HuH-7 (cell line): ENCODE measurements around the gene ZFHX3.

Experiments used
- DNase-seq: peaks from one replicate; pipeline ENCODE4 v3.0.0; 2011; ENCODE audit warnings: low spot score

The ZFHX3 gene

GRCh38 chr16:72977127-72977526 is 70.8 kb downstream of the ZFHX3 start:
- no peak for DNase-seq

DNA sequence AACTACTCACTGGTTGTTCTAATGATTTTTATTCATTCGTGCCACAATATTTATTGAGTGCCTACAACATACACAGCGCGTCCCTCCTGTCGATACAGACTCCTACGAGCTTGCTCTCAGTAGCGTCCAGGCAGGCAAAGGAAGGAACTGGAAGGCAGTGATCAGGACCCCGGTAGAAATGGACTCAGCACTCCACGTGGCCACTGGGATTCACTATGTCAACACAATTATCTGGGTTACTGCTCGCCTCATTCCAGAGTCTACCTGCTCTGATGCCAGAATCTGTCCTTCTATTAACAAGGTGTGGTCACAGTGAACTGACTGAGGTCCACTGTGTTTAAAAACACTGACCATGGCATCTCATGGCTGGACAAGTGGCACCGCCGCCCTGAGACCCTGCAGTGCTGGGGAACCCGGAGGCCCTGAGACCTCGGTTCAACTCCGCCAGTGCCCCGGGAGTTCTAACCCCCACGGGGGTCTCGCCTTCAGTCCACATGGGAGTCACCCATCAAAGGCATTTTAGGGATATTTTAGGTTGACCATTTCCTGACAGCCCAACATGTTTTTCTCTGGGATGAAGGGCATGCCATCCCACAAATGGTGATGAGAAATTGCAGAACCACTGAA is 71.4 kb downstream of the ZFHX3 start:
- no peak for DNase-seq

GRCh38 chr16:72975809-72976437 is 72.0 kb downstream of the ZFHX3 start:
- DNase-seq, result no peak

DNA sequence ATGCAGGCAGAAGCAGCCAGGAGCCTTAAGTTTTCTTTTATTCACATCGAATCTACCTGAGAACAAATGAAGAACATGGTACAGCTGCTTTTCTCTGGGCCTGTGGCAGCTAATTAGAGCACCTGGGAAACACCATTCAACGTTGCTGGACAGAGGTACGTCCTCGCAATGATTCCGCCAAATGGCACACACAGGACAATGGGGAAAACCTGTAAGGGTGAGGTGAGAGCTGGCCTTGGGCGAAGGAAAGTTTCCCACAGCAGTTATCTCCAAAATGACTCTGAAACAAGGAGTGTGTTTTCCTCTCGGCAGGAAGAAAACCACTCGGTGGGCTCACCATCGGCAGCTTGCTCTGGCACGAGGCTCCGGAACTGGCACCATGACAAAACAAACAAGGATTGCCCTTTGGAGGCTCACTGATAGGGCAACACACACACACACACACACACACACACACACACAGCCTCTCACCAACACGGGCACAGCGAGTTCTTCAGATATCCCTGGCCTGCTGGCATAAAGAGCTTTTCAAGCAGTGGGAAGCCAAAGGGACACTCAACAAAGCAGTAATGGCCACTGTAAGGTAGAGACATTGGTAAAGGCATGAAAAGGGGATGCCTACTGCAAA is 73.7 kb downstream of the ZFHX3 start:
- no peak for DNase-seq

DNA sequence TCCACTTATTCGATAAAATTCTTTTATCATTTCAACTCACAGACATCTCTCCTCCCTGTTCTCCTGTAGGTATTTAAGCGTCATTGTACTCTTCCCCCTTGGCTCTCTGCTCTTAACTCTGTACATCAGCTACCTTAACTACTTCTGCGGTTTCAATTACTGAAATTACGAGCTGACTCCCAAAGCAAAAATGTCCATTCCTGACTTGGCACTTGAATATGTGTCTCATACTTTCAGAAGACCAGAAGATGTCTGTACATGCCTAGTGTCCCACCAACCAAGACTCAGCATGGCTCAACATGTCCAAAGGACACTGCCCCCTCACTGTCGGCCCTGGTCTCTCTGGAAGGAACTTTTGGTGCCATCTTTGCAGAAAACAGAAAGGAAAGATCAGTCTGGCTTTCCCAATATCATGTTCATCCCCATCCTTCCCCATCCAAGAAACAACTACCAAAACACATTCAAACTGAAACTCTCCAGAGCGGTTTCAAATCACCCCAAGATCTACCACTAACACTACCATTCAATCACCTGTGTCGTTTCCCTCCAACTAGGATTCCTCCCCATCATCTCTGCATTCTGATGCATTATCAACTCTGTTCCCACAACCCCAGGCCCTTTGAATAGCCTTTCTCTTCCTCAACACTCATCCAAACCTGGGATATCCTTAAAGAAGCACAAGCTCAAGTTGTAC is 74.9 kb downstream of the ZFHX3 start:
- DNase-seq, result no peak

GRCh38 chr16:72971370-72971769 is 76.6 kb downstream of the ZFHX3 start:
- DNase-seq, result no peak

GRCh38 chr16:72970656-72971055 is 77.3 kb downstream of the ZFHX3 start:
- no peak for DNase-seq

DNA sequence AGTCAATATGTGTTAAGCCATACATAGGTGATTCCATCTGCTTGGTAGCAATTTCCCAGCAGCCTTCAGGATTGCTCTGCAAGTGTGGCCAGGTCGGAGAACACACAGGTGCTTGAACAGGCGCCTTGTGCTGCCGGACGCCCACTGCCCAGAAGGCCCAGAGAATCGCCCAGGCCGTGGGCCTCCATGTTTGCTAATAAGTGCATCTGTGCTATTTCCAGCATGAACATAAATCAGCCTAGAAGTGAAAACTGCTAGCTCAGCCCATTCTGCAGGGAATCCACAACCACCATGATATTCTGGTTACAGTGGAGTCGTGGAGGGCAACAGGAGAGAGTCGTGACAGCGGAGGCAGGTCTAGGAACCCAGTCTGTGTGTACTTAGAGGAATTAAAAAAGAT is 78.1 kb downstream of the ZFHX3 start:
- DNase-seq, result no peak

DNA sequence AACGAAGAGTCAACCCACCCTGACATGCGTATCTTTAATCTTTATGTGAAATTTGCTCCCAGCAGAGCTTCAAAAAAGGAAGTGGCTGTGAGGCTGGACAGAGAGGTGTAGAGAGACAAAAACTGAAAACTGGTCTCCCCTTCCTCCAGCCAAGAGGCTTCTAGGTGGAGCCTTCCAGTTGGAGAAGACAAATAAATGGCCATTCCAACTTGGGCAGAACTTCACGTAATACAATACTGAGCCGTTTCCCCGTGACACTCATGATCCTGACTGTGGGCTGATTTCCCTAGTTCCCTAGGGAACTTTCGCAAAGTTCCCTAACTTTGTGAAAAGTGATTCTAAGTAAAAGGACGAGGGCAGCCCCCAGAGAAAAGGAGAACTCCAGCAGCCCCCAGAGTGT is 78.8 kb downstream of the ZFHX3 start:
- DNase-seq, result no peak

- no peak for DNase-seq
Measured at GRCh38 chr16:72967941-72968340, 80.0 kb downstream of the ZFHX3 start.

GRCh38 chr16:72963533-72964315 is 84.2 kb downstream of the ZFHX3 start:
- no peak for DNase-seq

GRCh38 chr16:72962347-72962746 is 85.6 kb downstream of the ZFHX3 start:
- DNase-seq, result no peak

GRCh38 chr16:72961863-72962262 is 86.1 kb downstream of the ZFHX3 start:
- DNase-seq, result no peak

DNA sequence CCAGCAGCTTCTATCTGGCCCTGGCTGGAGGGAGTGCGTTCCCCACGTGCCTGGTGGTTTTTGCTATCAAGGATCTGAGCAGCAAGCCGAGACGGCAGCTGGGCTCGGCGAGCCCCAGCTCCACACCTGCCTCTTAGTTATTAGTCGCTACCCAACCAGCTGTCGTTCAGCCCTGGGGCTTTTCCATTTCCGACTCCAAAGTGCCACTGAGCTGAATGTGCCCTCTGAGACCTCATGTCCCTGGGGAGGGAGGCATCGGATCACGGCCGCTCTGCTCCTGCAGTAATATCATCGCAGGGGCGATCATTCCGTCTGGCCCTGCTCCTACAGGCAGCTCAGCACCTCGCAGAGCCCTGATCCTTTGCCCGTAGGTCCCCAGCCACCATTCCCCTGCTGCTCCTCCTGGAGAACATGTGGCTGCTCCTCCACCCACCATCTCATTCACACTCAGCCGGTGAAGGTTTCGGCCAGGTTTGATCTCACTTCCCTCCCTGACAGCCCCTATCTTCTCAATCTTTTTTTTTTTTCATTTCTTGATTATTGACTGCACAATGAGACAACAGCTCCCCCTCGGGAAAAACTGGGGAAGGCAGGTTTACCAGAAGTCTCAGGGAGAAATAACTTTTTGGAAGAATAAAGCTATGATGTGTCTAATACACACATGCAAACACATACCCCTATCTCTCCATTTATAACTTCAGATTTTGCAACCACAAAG is 86.7 kb downstream of the ZFHX3 start:
- no peak for DNase-seq

DNA sequence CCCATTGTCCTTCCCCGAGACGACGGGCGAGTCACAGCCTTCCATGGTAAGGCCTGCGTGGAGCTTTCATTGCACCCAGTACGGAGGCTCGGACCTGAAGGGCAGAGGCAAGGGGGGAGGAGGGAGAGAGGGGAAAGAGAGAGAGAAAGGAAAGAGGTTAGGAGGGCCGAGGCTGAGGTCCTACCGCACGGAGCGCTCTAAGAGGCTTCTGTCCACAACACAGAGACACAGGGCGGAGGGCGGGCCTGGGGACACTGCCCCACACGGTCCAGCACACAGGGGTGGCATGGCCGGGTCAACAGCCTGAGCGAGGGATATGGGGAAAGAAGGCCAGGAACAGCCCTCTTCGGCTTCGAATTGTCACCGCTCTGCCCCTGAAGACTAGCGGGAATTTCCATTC is 87.8 kb downstream of the ZFHX3 start:
- no peak for DNase-seq

GRCh38 chr16:72959301-72959996 is 88.5 kb downstream of the ZFHX3 start:
- no peak for DNase-seq

DNA sequence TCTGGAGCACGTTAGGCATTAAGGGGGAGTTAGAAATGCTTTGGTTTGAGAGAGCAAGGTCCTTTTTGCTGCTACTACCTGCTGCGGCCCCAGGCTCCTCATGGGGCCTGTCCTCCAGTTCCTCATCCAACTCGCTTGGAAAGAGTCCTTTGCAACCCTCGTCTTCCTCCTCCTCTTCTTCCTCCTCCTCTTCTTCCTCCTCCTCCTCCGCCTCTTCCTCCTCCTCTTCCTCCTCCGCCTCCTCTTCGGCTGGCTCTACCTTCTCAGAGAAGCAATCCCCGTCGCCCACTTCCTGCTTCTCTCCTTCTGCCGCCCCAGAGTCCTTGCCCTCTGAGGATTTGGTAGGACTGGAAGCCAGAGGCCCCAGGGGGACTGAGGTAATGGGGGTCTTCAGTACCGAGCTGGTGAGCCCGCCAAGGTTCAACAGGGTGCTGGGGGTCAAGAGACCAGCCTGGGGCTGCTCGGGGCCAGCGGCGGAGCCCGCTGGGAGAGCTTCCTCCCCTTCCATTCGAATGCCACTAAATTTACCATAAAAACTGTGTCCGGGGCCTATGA is 89.3 kb downstream of the ZFHX3 start:
- no peak for DNase-seq

DNA sequence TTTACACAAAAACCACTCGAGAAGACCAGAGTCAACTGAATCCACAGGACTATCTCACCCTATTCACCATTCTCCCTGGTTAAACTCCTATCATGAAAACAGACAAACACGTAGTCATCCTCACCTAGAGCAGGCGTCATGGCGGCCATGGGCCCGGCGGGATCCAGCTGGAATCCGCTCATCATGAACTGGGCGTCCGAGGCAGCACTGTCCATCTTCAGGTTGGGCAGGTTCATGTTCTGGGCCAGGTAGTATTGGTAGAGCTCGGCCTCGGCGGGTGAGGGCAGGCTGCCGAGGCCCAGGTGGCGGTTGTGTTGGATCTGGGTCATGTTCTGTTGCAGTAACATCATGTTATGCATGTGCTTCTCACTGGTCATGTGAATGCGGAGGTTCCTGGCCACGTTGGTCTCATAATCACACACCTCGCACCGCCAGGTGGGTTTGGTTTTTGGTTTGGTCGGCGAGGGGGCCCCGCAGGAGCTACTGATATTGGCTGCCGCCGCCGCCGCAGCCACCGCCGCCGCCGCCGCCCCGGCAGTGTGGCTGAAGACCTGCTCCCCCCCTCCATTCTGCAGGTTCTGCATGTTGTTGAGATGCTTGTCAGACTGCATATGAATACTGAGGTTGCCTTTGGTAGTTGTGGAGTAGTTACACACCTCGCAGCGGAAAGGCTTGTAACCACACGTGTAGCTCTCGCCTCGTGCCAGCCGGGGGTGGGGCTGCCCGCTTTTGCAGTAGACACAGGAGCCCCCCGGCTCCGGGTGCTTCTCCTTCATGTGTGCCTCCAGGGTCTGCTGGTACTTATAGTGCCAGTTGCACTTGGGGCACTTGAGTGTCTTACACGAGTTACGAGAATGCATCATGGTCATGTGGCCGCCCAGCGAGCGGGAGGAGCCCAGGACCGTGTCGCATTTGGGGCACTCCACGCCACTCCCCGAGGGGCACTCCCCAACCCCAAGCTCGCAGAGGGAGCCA is 90.3 kb downstream of the ZFHX3 start:
- no peak for DNase-seq
